Astrocyte of the spinal cord (primary cell): ENCODE measurements around the gene SYTL5.

Source experiments
- DNase-seq: peaks from one replicate; pipeline ENCODE4 v3.0.0; 2011; ENCODE audit warnings: low read depth, low spot score
- H3K4me3 ChIP-seq: 2 replicates; pipeline ENCODE4 v1.5.1; 2011; ENCODE audit warnings: low read depth, mild to moderate bottlenecking, low read length, moderate library complexity
- CTCF ChIP-seq: IDR thresholded peaks from 2 replicates; pipeline ENCODE4 v1.5.1; 2012; ENCODE audit warnings: low read depth, mild to moderate bottlenecking, low read length, inconsistent platforms
- in situ Hi-C: cut with HindIII; loops from 2 replicates; pipeline ENCODE4 v1.10.0; 2017; ENCODE audit warnings: low sequenced_read_pairs

SYTL5 gene

GRCh38 chrX:38060331-38060878 lies 54.1 kb downstream of the SYTL5 start:
- no peak for TF ChIP-seq CTCF
- peak; percentile 38 for DNase-seq
- no peak overlapping the region for H3K4me3 ChIP-seq
- in situ Hi-C loops, result no loop called here

- no peak overlapping the region for H3K4me3 ChIP-seq
- DNase-seq, result peak; percentile 34
- TF ChIP-seq CTCF, result no peak
- in situ Hi-C loops, result no loop called here
Measured at GRCh38 chrX:38061335-38061734, 55.0 kb downstream of the SYTL5 start.

GRCh38 chrX:38066934-38067333 lies 60.6 kb downstream of the SYTL5 start:
- DNase-seq, result no peak
- no peak for TF ChIP-seq CTCF
- in situ Hi-C loops, result no loop called here
- no peak overlapping the region for H3K4me3 ChIP-seq

GRCh38 chrX:38069273-38069672 lies 62.9 kb downstream of the SYTL5 start:
- no peak overlapping the region for H3K4me3 ChIP-seq
- no peak for DNase-seq
- in situ Hi-C loops, result no loop called here
- no peak for TF ChIP-seq CTCF

- DNase-seq, result no peak
- in situ Hi-C loops, result no loop called here
- H3K4me3 ChIP-seq, result no peak overlapping the region
- no peak for TF ChIP-seq CTCF
Measured at GRCh38 chrX:38069991-38070390, 63.6 kb downstream of the SYTL5 start.

GRCh38 chrX:38079463-38079862 lies 73.1 kb downstream of the SYTL5 start:
- no peak overlapping the region for H3K4me3 ChIP-seq
- in situ Hi-C loops, result no loop called here
- no peak for TF ChIP-seq CTCF
- no peak for DNase-seq

- no peak for TF ChIP-seq CTCF
- no peak for DNase-seq
- in situ Hi-C loops, result no loop called here
- no peak overlapping the region for H3K4me3 ChIP-seq
Measured at GRCh38 chrX:38080808-38081207, 74.5 kb downstream of the SYTL5 start.
